HepG2 (cell line): ENCODE measurements around the gene KCNH8. TPM values are rescaled to one million over a fixed set of nuclear protein-coding genes. Genes with fewer than 3 reads are reported as not detected.

ENCODE experiments used
- ATAC-seq: fragments of 200-7000 bp; cut with Tn5 transposase; 3 replicates; pipeline ENCODE4 v1.9.1; 2020; ENCODE audit warnings: mild to moderate bottlenecking, moderate library complexity
- BruUV-seq: library from RNA; stranded (reverse); fragments of 400-500 nt; replicated peaks from 2 replicates; lab custom pipeline; 2021; lab: Mats Ljungman, UMichigan
- CTCF ChIA-PET: fragments of 300-600 bp; formaldehyde crosslinking; extraction: SDS; loops from one replicate; lab custom pipeline; 2021; ENCODE audit warnings: low total read pairs, inconsistent platforms, low intra/inter-chr PET ratio; lab: Yijun Ruan, JAX
- POLR2A ChIA-PET: fragments of 350-600 bp; sonication (Branson Sonifier 250); formaldehyde crosslinking; loops from one replicate; lab custom pipeline; 2020; ENCODE audit warnings: antibody characterized with exemption, inconsistent platforms; lab: Yijun Ruan, JAX
- DNase-seq: peaks from one replicate; pipeline ENCODE4 v3.0.0-alpha.2; 2015; ENCODE audit warnings: low spot score
- FAIRE-seq: peaks from 3 replicates; lab custom pipeline; 2011; peaks lifted over from hg19 to GRCh38; lab: Jason Lieb, UNC
- H2AFZ ChIP-seq: one replicate; pipeline ENCODE4 v1.6.1; 2011; ENCODE audit warnings: low read length, inconsistent platforms
- H3K27ac ChIP-seq: fragments of 300-600 bp; 3 replicates; pipeline ENCODE4 v1.8.0; 2011; ENCODE audit warnings: mixed run types, mild to moderate bottlenecking, mixed read lengths, low read length, inconsistent platforms; ENCODE audit not compliant: insufficient read depth; ENCODE audit errors: extremely low read length
- H3K27me3 ChIP-seq, 2 experiments: fragments of 200-600 bp in 1 of 2; 2 replicates in 1 of 2; 3 replicates in 1 of 2; pipeline versions ENCODE4 v1.6.0 to v1.8.0; 2011; ENCODE audit warnings: low read length in 2 of 2, mild to moderate bottlenecking in 2 of 2, moderate library complexity in 2 of 2, inconsistent platforms in 1 of 2; ENCODE audit not compliant: insufficient read depth in 2 of 2, control insufficient read depth in 1 of 2
- H3K36me3 ChIP-seq, 2 experiments: fragments of 200-600 bp in 1 of 2; replicated peaks in 1 of 2; 2 replicates in 1 of 2; 3 replicates in 1 of 2; pipeline versions ENCODE4 v1.5.1 to v1.8.0; 2011; ENCODE audit warnings: low read length in 2 of 2, inconsistent platforms in 1 of 2; ENCODE audit not compliant: insufficient read depth in 2 of 2, control insufficient read depth in 1 of 2
- H3K4me1 ChIP-seq: 2 replicates; pipeline ENCODE4 v1.5.1; 2012; ENCODE audit warnings: low read length, inconsistent platforms; ENCODE audit not compliant: insufficient read depth
- H3K4me2 ChIP-seq: 2 replicates; pipeline ENCODE4 v1.6.0; 2011; ENCODE audit warnings: low read depth, low read length, inconsistent platforms
- H3K4me3 ChIP-seq, 3 experiments: fragments of 200-600 bp in 1 of 3; sonication (generic), shearing (Covaris generic) in 1 of 3; replicated peaks in 1 of 3; 2 replicates each; pipeline ENCODE4 v1.5.1; 2011 to 2016; ENCODE audit warnings: low read length in 3 of 3, inconsistent platforms in 2 of 3, low read depth in 2 of 3, mild to moderate bottlenecking in 2 of 3, control low read depth in 1 of 3, mixed read lengths in 1 of 3; ENCODE audit not compliant: insufficient read depth in 1 of 3
- H3K79me2 ChIP-seq: one replicate; pipeline ENCODE4 v1.6.1; 2011; ENCODE audit warnings: low read length, inconsistent platforms; ENCODE audit not compliant: insufficient read depth
- H3K9ac ChIP-seq: 2 replicates; pipeline ENCODE4 v1.6.0; 2011; ENCODE audit warnings: mild to moderate bottlenecking, low read depth, low read length, inconsistent platforms; ENCODE audit not compliant: insufficient read depth
- H3K9me3 ChIP-seq: 2 replicates; pipeline ENCODE4 v1.5.1; 2012; ENCODE audit warnings: mild to moderate bottlenecking, low read length
- H4K20me1 ChIP-seq: 2 replicates; pipeline ENCODE4 v1.6.0; 2011; ENCODE audit warnings: inconsistent platforms, mild to moderate bottlenecking, low read length, moderate library complexity; ENCODE audit not compliant: insufficient read depth
- CENPBD1 ChIP-seq: sonication (generic); formaldehyde crosslinking; IDR thresholded peaks from 2 replicates; pipeline ENCODE4 v1.8.0; 2022; ENCODE audit warnings: missing genetic modification reagents, low read depth, mild to moderate bottlenecking, borderline replicate concordance
- GFI1 ChIP-seq: sonication (generic); formaldehyde crosslinking; IDR thresholded peaks from 2 replicates; pipeline ENCODE4 v1.5.0; 2020; ENCODE audit warnings: missing genetic modification reagents, mild to moderate bottlenecking, borderline replicate concordance
- NFE2L1 ChIP-seq: sonication (generic); formaldehyde crosslinking; IDR thresholded peaks from 2 replicates; pipeline ENCODE4 v1.4.0; 2020; ENCODE audit warnings: missing genetic modification reagents, mild to moderate bottlenecking, borderline replicate concordance
- RBM22 ChIP-seq: fragments of 200-400 bp; formaldehyde crosslinking; optimal IDR thresholded peaks from 2 replicates; pipeline ENCODE3; 2017; ENCODE audit warnings: mild to moderate bottlenecking, low read length, moderate library complexity
- RFXAP ChIP-seq: sonication (generic); formaldehyde crosslinking; IDR thresholded peaks from 2 replicates; pipeline ENCODE4 v1.4.0; 2020; ENCODE audit warnings: missing genetic modification reagents, borderline replicate concordance
- SMC3 ChIP-seq: IDR thresholded peaks from 2 replicates; pipeline ENCODE4 v1.6.1; 2011; ENCODE audit warnings: low read length, improper control_type of control experiment
- SP5 ChIP-seq: IDR thresholded peaks from 2 replicates; pipeline ENCODE4 v1.6.1; 2016; ENCODE audit warnings: low read depth, borderline replicate concordance
- SPEN ChIP-seq: sonication (generic); formaldehyde crosslinking; IDR thresholded peaks from 2 replicates; pipeline ENCODE4 v1.5.1; 2020; ENCODE audit warnings: low read depth, mild to moderate bottlenecking, missing genetic modification reagents
- SRF ChIP-seq: IDR thresholded peaks from 2 replicates; pipeline ENCODE4 v1.6.1; 2011; ENCODE audit warnings: mild to moderate bottlenecking, low read depth, low read length, moderate library complexity
- USF2 ChIP-seq, 2 experiments: sonication (generic) in 1 of 2; formaldehyde crosslinking in 1 of 2; IDR thresholded peaks; 2 replicates each; pipeline versions ENCODE4 v1.5.1 to v1.6.1; 2011 to 2020; ENCODE audit warnings: borderline replicate concordance in 1 of 2, low read depth in 1 of 2, low read length in 1 of 2, mild to moderate bottlenecking in 1 of 2, missing genetic modification reagents in 1 of 2, moderate library complexity in 1 of 2
- ZFP36 ChIP-seq: fragments of 150-350 bp; IDR thresholded peaks from 2 replicates; pipeline ENCODE4 v1.6.1; 2018; ENCODE audit warnings: borderline replicate concordance, low read length, low read depth; ENCODE audit not compliant: partially characterized antibody
- ZFP82 ChIP-seq: sonication (generic); formaldehyde crosslinking; IDR thresholded peaks from 2 replicates; pipeline ENCODE4 v1.5.1; 2020; ENCODE audit warnings: mild to moderate bottlenecking, missing genetic modification reagents, borderline replicate concordance
- ZNF652 ChIP-seq: IDR thresholded peaks from 2 replicates; pipeline ENCODE4 v1.6.1; 2016; ENCODE audit warnings: low read depth, borderline replicate concordance
- ZNF709 ChIP-seq: sonication (generic); formaldehyde crosslinking; IDR thresholded peaks from 2 replicates; pipeline ENCODE4 v1.5.0; 2020; ENCODE audit warnings: mild to moderate bottlenecking, missing genetic modification reagents
- WGBS: methylation state at CpG from one replicate; pipeline ENCODE4 v1.1.6; 2017; ENCODE audit warnings: low lambda C conversion rate; 5-methylcytosine and 5-hydroxymethylcytosine counted together
- in situ Hi-C: cut with HindIII; loops from 2 replicates; pipeline ENCODE4 v1.10.0; 2017; ENCODE audit warnings: low pct_unique_long_range_greater_than_20kb; ENCODE audit not compliant: extremely low pct_ligation_motif_present
- intact Hi-C: fragments of 100-400 bp; cut with micrococcal nuclease; formaldehyde crosslinking; loops from one replicate; pipeline ENCODE4 v1.10.0; 2022; ENCODE audit not compliant: unreplicated experiment
- polyA plus RNA-seq, 8 experiments: library from polyadenylated mRNA; depleted of rRNA in 3 of 8; stranded (reverse) in 7 of 8; unstranded in 1 of 8; fragments of >200 nt; fragmentation: Illumina TruSeq in 4 of 8; extraction: Trizol in 4 of 8; gene quantifications; 2 replicates each; pipeline versions ENCODE4 v1.2.1 to v1.2.3, GENCODE V29; 2011 to 2016; ENCODE audit warnings: low read depth in 4 of 8, missing spikeins in 1 of 8, mixed read lengths in 1 of 8; ENCODE audit not compliant: insufficient read depth in 1 of 8
- total RNA-seq, 5 experiments: library from RNA; depleted of rRNA; stranded (reverse); fragments of >200 nt; fragmentation: Illumina TruSeq; extraction: Trizol; gene quantifications; 2 replicates each; pipeline ENCODE4 v1.2.3, GENCODE V29; 2016; ENCODE audit warnings: low read depth in 1 of 5
- TF ChIP-seq, protein P1 (sequence below): sonication (generic); formaldehyde crosslinking; IDR thresholded peaks from 2 replicates; pipeline ENCODE4 v1.5.1; 2020; ENCODE audit warnings: mild to moderate bottlenecking, missing genetic modification reagents
- TF ChIP-seq, protein P2 (sequence below): sonication (generic); formaldehyde crosslinking; IDR thresholded peaks from 2 replicates; pipeline ENCODE4 v1.5.0; 2020; ENCODE audit warnings: mild to moderate bottlenecking, missing genetic modification reagents

KCNH8 gene
- total and polyA plus RNA-seq, 2 of the 13 experiments (the other 11 are each of a cell fraction or from before 2014, with no cell fraction given) = 0.04 TPM; not detected in 1

GRCh38 chr3:19155375-19155774 is 7.1 kb downstream of the KCNH8 start:
- no peaks in the 10 kb centered on the region for H3K4me1 ChIP-seq
- H3K4me3 ChIP-seq = no peak overlapping the region
- FAIRE-seq = no peak
- in situ Hi-C loops (no loop called here), intact Hi-C loops (no loop called here)
- no peaks in the 10 kb centered on the region for H3K27me3 ChIP-seq
- 3% methylated on average over 2 of the region's 2 CpGs for WGBS
- ChIA-PET CTCF (no interaction called here), POLR2A (no interaction called here)
- BruUV-seq = no TSS peak
- no peaks in the 10 kb centered on the region for H3K9me3 ChIP-seq
- no peak overlapping the region for H3K4me2 ChIP-seq
- no peak for ATAC-seq
- H3K27ac ChIP-seq = no peak overlapping the region
- no peak for DNase-seq
- H4K20me1 ChIP-seq = no peaks in the 10 kb centered on the region
- no peaks in the 10 kb centered on the region for H3K36me3 ChIP-seq
- H2AFZ ChIP-seq = no peak overlapping the region
- no peaks in the 10 kb centered on the region for H3K79me2 ChIP-seq
- TF ChIP-seq ZFP82 (CRISPR knock-in tag) (no peak), SP5 (no peak), CENPBD1 (CRISPR knock-in tag) (no peak), SRF (no peak), SPEN (no peak), USF2 (IDR thresholded peaks at IDR 0.05; ENCODE audit: low read depth, low read length) (no peak), USF2 (CRISPR knock-in tag; IDR thresholded peaks at IDR 0.05; ENCODE audit: borderline replicate concordance) (no peak), ZFP36 (no peak), RBM22 (no peak), NFE2L1 (CRISPR knock-in tag) (no peak), SMC3 (no peak), GFI1 (CRISPR knock-in tag) (no peak), RFXAP (CRISPR knock-in tag) (no peak), ZNF652 (no peak), ZNF709 (CRISPR knock-in tag) (no peak)
- TF ChIP-seq, protein P1, sequence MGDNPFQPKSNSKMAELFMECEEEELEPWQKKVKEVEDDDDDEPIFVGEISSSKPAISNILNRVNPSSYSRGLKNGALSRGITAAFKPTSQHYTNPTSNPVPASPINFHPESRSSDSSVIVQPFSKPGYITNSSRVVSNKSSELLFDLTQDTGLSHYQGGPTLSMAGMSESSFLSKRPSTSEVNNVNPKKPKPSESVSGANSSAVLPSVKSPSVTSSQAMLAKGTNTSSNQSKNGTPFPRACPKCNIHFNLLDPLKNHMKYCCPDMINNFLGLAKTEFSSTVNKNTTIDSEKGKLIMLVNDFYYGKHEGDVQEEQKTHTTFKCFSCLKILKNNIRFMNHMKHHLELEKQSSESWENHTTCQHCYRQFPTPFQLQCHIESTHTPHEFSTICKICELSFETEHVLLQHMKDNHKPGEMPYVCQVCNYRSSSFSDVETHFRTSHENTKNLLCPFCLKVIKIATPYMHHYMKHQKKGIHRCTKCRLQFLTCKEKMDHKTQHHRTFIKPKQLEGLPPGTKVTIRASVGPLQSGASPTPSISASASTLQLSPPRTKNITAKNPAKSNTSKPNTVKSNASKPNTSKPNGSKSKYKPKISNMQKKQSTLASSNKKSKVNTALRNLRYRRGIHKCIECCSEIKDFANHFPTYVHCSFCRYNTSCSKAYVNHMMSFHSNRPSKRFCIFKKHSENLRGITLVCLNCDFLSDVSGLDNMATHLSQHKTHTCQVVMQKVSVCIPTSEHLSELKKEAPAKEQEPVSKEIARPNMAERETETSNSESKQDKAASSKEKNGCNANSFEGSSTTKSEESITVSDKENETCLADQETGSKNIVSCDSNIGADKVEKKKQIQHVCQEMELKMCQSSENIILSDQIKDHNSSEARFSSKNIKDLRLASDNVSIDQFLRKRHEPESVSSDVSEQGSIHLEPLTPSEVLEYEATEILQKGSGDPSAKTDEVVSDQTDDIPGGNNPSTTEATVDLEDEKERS (CRISPR knock-in tag) = no peak
- TF ChIP-seq, protein P2, sequence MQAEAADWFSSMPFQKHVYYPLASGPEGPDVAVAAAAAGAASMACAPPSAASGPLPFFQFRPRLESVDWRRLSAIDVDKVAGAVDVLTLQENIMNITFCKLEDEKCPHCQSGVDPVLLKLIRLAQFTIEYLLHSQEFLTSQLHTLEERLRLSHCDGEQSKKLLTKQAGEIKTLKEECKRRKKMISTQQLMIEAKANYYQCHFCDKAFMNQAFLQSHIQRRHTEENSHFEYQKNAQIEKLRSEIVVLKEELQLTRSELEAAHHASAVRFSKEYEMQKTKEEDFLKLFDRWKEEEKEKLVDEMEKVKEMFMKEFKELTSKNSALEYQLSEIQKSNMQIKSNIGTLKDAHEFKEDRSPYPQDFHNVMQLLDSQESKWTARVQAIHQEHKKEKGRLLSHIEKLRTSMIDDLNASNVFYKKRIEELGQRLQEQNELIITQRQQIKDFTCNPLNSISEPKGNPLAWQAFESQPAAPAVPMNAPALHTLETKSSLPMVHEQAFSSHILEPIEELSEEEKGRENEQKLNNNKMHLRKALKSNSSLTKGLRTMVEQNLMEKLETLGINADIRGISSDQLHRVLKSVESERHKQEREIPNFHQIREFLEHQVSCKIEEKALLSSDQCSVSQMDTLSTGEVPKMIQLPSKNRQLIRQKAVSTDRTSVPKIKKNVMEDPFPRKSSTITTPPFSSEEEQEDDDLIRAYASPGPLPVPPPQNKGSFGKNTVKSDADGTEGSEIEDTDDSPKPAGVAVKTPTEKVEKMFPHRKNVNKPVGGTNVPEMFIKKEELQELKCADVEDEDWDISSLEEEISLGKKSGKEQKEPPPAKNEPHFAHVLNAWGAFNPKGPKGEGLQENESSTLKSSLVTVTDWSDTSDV (CRISPR knock-in tag) = no peak
- TF ChIP-seq, all 625 proteins: peak for 0
- no peak overlapping the region for H3K9ac ChIP-seq
